Esophagus squamous epithelium (tissue), 4 donors: ENCODE measurements around the gene ZNF3.

Experiments used
- POLR2A ChIP-seq, 4 donors: fragments of 450-650 bp; IDR thresholded peaks; one replicate each; pipeline ENCODE4 v1.6.1; 2017; ENCODE audit warnings: antibody characterized with exemption in 4 of 4, mild to moderate bottlenecking in 4 of 4, moderate library complexity in 3 of 4
- TF ChIP-seq, protein P1 (sequence below), 6 experiments: fragments of 450-650 bp in 4 of 6; fragments of 200-600 bp in 2 of 6; sonication (generic) in 2 of 6; IDR thresholded peaks; one replicate each; pipeline ENCODE4 v1.5.1; 2016 to 2019; ENCODE audit warnings: antibody characterized with exemption in 6 of 6, mild to moderate bottlenecking in 4 of 6, moderate library complexity in 4 of 6

GRCh38 chr7:100069991-100070390 lies 11.5 kb downstream of the ZNF3 start:
- TF ChIP-seq, protein P1, sequence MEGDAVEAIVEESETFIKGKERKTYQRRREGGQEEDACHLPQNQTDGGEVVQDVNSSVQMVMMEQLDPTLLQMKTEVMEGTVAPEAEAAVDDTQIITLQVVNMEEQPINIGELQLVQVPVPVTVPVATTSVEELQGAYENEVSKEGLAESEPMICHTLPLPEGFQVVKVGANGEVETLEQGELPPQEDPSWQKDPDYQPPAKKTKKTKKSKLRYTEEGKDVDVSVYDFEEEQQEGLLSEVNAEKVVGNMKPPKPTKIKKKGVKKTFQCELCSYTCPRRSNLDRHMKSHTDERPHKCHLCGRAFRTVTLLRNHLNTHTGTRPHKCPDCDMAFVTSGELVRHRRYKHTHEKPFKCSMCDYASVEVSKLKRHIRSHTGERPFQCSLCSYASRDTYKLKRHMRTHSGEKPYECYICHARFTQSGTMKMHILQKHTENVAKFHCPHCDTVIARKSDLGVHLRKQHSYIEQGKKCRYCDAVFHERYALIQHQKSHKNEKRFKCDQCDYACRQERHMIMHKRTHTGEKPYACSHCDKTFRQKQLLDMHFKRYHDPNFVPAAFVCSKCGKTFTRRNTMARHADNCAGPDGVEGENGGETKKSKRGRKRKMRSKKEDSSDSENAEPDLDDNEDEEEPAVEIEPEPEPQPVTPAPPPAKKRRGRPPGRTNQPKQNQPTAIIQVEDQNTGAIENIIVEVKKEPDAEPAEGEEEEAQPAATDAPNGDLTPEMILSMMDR (IDR thresholded peaks at IDR 0.05) = no peak
- no peak for TF ChIP-seq POLR2A (IDR thresholded peaks at IDR 0.05)
